CD14-positive monocyte (primary cell): ENCODE measurements around the gene FGF19. TPM values are rescaled to one million over a fixed set of nuclear protein-coding genes. Genes with fewer than 3 reads are reported as not detected.

Source experiments
- DNase-seq, 3 donors: peaks; one replicate each; pipeline ENCODE4 v3.0.0-alpha.2; 2011 to 2022
- H2AFZ ChIP-seq: 2 replicates; pipeline ENCODE4 v1.6.0; 2012; ENCODE audit warnings: mild to moderate bottlenecking, low read depth, low read length, inconsistent platforms; ENCODE audit not compliant: insufficient read depth, poor library complexity, severe bottlenecking
- H3K27ac ChIP-seq, 2 donors: 1 replicate in 1 of 2; 2 replicates in 1 of 2; pipeline ENCODE4 v1.5.1; 2012 to 2013; ENCODE audit warnings: low read length in 2 of 2, control low read depth in 1 of 2, inconsistent platforms in 1 of 2, low read depth in 1 of 2, mild to moderate bottlenecking in 1 of 2
- H3K27me3 ChIP-seq, 2 donors: one replicate each; pipeline versions ENCODE4 v1.6.0 to v1.6.1; 2011 to 2013; ENCODE audit warnings: low read length in 2 of 2; ENCODE audit not compliant: control insufficient read depth in 2 of 2, insufficient read depth in 2 of 2
- H3K36me3 ChIP-seq, 2 donors: replicated peaks in 1 of 2; 1 replicate in 1 of 2; 2 replicates in 1 of 2; pipeline versions ENCODE4 v1.5.1 to v1.6.1; 2012 to 2013; ENCODE audit warnings: low read length in 2 of 2, control low read depth in 1 of 2, inconsistent platforms in 1 of 2, mild to moderate bottlenecking in 1 of 2; ENCODE audit not compliant: insufficient read depth in 2 of 2, control insufficient read depth in 1 of 2
- H3K4me1 ChIP-seq, 2 donors: 1 replicate in 1 of 2; 2 replicates in 1 of 2; pipeline versions ENCODE4 v1.5.1 to v1.6.1; 2012 to 2013; ENCODE audit warnings: low read length in 2 of 2, control low read depth in 1 of 2, inconsistent platforms in 1 of 2, mild to moderate bottlenecking in 1 of 2, moderate library complexity in 1 of 2; ENCODE audit not compliant: insufficient read depth in 2 of 2, control insufficient read depth in 1 of 2
- H3K4me2 ChIP-seq: replicated peaks from 2 replicates; pipeline ENCODE3; 2012; ENCODE audit warnings: low read length, moderate library complexity, mild to moderate bottlenecking; ENCODE audit not compliant: poor library complexity, severe bottlenecking; ENCODE audit errors: extremely low read depth
- H3K4me3 ChIP-seq, 3 experiments: fragments of 200-600 bp in 1 of 3; sonication (generic) in 1 of 3; replicated peaks in 1 of 3; 1 replicate in 2 of 3; 2 replicates in 1 of 3; pipeline ENCODE4 v1.5.1; 2011 to 2013; ENCODE audit warnings: low read length in 3 of 3, mild to moderate bottlenecking in 3 of 3, control low read depth in 2 of 3, low read depth in 2 of 3, inconsistent platforms in 1 of 3, moderate library complexity in 1 of 3
- H3K79me2 ChIP-seq: 2 replicates; pipeline ENCODE4 v1.6.0; 2012; ENCODE audit warnings: mild to moderate bottlenecking, control low read depth, inconsistent platforms, low read length, moderate library complexity; ENCODE audit not compliant: insufficient read depth
- H3K9ac ChIP-seq: 2 replicates; pipeline ENCODE4 v1.6.0; 2017; ENCODE audit warnings: low read length, mild to moderate bottlenecking; ENCODE audit not compliant: insufficient read depth, poor library complexity, severe bottlenecking
- H3K9me3 ChIP-seq, 2 donors: replicated peaks in 1 of 2; 1 replicate in 1 of 2; 2 replicates in 1 of 2; pipeline versions ENCODE4 v1.5.1 to v1.6.1; 2012 to 2013; ENCODE audit warnings: low read length in 2 of 2, control low read depth in 1 of 2; ENCODE audit not compliant: control insufficient read depth in 1 of 2, insufficient read depth in 1 of 2
- H4K20me1 ChIP-seq: 2 replicates; pipeline ENCODE4 v1.6.0; 2012; ENCODE audit warnings: mild to moderate bottlenecking, low read length, control low read depth, moderate library complexity; ENCODE audit not compliant: insufficient read depth
- H3K27ac Mint-ChIP-seq, 7 donors: one replicate each; pipeline ENCODE4 v1.8.0; 2020; ENCODE audit warnings: mild to moderate bottlenecking in 7 of 7, mixed read lengths in 7 of 7, moderate library complexity in 6 of 7, inconsistent platforms in 2 of 7
- H3K27me3 Mint-ChIP-seq, 3 donors: one replicate each; pipeline ENCODE4 v1.8.0; 2021 to 2022; ENCODE audit warnings: low read depth in 3 of 3, mild to moderate bottlenecking in 3 of 3, mixed read lengths in 3 of 3, moderate library complexity in 3 of 3, inconsistent platforms in 1 of 3
- H3K36me3 Mint-ChIP-seq, 2 donors: one replicate each; pipeline ENCODE4 v1.8.0; 2020; ENCODE audit warnings: mixed read lengths in 2 of 2, inconsistent platforms in 1 of 2, mild to moderate bottlenecking in 1 of 2
- H3K4me1 Mint-ChIP-seq: one replicate; pipeline ENCODE4 v1.8.0; 2020; ENCODE audit warnings: mild to moderate bottlenecking, mixed read lengths
- H3K4me3 Mint-ChIP-seq, 2 donors: one replicate each; pipeline ENCODE4 v1.8.0; 2020; ENCODE audit warnings: mild to moderate bottlenecking in 2 of 2, mixed read lengths in 2 of 2, moderate library complexity in 1 of 2
- H3K9me3 Mint-ChIP-seq, 7 donors: one replicate each; pipeline ENCODE4 v1.8.0; 2020 to 2022; ENCODE audit warnings: mixed read lengths in 7 of 7, mild to moderate bottlenecking in 6 of 7, moderate library complexity in 6 of 7, inconsistent platforms in 2 of 7
- WGBS: methylation state at CpG from one replicate; pipeline ENCODE4 v1.1.5; 2013; ENCODE audit warnings: missing lambda C conversion rate; ENCODE audit not compliant: insufficient coverage; 5-methylcytosine and 5-hydroxymethylcytosine counted together
- intact Hi-C, 2 donors: fragments of 100-400 bp; cut with micrococcal nuclease; formaldehyde crosslinking; loops; one replicate each; pipeline versions ENCODE4 v1.15.0 to v1.15.1; 2023
- polyA plus RNA-seq, 3 donors: library from polyadenylated mRNA; depleted of rRNA in 1 of 3; unstranded in 2 of 3; stranded (reverse) in 1 of 3; fragments of 300-500 nt in 2 of 3; fragments of >200 nt in 1 of 3; fragmentation: Illumina TruSeq in 2 of 3; gene quantifications; 1 replicate in 2 of 3; 2 replicates in 1 of 3; pipeline ENCODE4 v1.2.3, GENCODE V29; 2012 to 2021
- TF ChIP-seq, protein P1 (sequence below): fragments of 200-600 bp; IDR thresholded peaks from one replicate; pipeline ENCODE4 v1.8.0; 2022; ENCODE audit warnings: antibody characterized with exemption, mild to moderate bottlenecking

FGF19 gene
- polyA plus RNA-seq, 3 donors, result not detected

DNA sequence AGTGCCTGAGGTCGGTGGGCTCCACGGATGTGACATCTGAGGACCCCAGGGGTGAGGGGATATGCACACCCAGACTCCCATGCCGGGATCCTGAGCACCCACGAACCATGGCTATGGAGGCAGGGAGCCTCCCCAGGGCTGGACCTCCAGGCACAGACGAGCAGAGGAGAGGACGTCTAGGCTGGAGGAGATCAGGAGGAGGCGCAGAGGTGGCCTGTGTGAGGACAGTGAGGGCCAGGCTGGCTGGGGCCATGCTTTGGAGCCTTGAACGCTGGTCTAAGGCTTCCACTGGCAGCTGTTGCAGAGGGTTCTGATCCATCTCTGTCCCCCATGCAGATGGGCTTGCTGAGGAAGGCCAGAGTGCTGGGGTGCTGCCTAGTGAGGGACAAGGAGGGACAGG lies 42.3 kb upstream of the FGF19 start:
- H3K36me3 Mint-ChIP-seq, result no peaks in the 10 kb centered on the region
- no peak for DNase-seq
- Histone ChIP-seq H3K9me3 (no peaks in the 10 kb centered on the region), H3K4me2 (no peak overlapping the region), H3K27me3 (no peaks in the 10 kb centered on the region), H3K27ac (no peak overlapping the region), H3K9ac (no peak overlapping the region), H4K20me1 (no peaks in the 10 kb centered on the region), H3K36me3 (no peaks in the 10 kb centered on the region), H3K4me3 (no peak overlapping the region), H2AFZ (no peak overlapping the region), H3K79me2 (no peaks in the 10 kb centered on the region), H3K4me1 (no peaks in the 10 kb centered on the region)
- intact Hi-C loops, result loop anchor here in 1 of 2 donors (10.0 kb wide), 1 partner anchor 59 kb away; no protein-coding TSS in a partner anchor
- TF ChIP-seq, protein P1, sequence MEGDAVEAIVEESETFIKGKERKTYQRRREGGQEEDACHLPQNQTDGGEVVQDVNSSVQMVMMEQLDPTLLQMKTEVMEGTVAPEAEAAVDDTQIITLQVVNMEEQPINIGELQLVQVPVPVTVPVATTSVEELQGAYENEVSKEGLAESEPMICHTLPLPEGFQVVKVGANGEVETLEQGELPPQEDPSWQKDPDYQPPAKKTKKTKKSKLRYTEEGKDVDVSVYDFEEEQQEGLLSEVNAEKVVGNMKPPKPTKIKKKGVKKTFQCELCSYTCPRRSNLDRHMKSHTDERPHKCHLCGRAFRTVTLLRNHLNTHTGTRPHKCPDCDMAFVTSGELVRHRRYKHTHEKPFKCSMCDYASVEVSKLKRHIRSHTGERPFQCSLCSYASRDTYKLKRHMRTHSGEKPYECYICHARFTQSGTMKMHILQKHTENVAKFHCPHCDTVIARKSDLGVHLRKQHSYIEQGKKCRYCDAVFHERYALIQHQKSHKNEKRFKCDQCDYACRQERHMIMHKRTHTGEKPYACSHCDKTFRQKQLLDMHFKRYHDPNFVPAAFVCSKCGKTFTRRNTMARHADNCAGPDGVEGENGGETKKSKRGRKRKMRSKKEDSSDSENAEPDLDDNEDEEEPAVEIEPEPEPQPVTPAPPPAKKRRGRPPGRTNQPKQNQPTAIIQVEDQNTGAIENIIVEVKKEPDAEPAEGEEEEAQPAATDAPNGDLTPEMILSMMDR, result no peak
- no peak overlapping the region for H3K4me3 Mint-ChIP-seq
- WGBS, result 85% methylated on average over 8 of the region's 8 CpGs
- H3K4me1 Mint-ChIP-seq, result no peaks in the 10 kb centered on the region
- H3K9me3 Mint-ChIP-seq, result peaks cover 0 to 3% (median 0%) of the 10 kb centered on the region in 7 donors
- H3K27me3 Mint-ChIP-seq, result peaks cover 4 to 13% (median 9%) of the 10 kb centered on the region in 3 donors
- H3K27ac Mint-ChIP-seq, result no peak overlapping the region

GRCh38 chr11:69745201-69745600 lies 41.4 kb upstream of the FGF19 start:
- Histone ChIP-seq H3K27ac (no peak overlapping the region), H3K9me3 (no peaks in the 10 kb centered on the region), H3K4me3 (no peak overlapping the region), H2AFZ (no peak overlapping the region), H4K20me1 (no peaks in the 10 kb centered on the region), H3K27me3 (no peaks in the 10 kb centered on the region), H3K4me1 (no peaks in the 10 kb centered on the region), H3K4me2 (no peak overlapping the region), H3K36me3 (no peaks in the 10 kb centered on the region), H3K9ac (no peak overlapping the region), H3K79me2 (no peaks in the 10 kb centered on the region)
- Mint-ChIP-seq H3K36me3 (no peaks in the 10 kb centered on the region), H3K27me3 (peaks cover 4 to 13% (median 6%) of the 10 kb centered on the region in 3 donors), H3K9me3 (peaks cover 0 to 3% (median 0%) of the 10 kb centered on the region in 7 donors), H3K27ac (no peak overlapping the region), H3K4me1 (no peaks in the 10 kb centered on the region), H3K4me3 (no peak overlapping the region)
- intact Hi-C loops, result loop anchor here in 1 of 2 donors (10.0 kb wide), 1 partner anchor 60 kb away; no protein-coding TSS in a partner anchor
- WGBS, result 78% methylated on average over 6 of the region's 10 CpGs
- DNase-seq, result no peak
- TF ChIP-seq, protein P1, result no peak
